HEK293 (cell line): Measurements from ENCODE around the gene YOD1.

ENCODE experiments used
- CTCF ChIA-PET: fragments of 350-600 bp; formaldehyde crosslinking; extraction: SDS; loops from one replicate; lab custom pipeline; 2021; ENCODE audit warnings: antibody characterized with exemption; lab: Yijun Ruan, JAX
- POLR2A ChIA-PET: fragments of 300-600 bp; formaldehyde crosslinking; extraction: SDS; loops from one replicate; lab custom pipeline; 2020; ENCODE audit warnings: antibody characterized with exemption, inconsistent platforms; lab: Yijun Ruan, JAX
- H3K27ac ChIP-seq: fragments of 200-500 bp; sonication (Bioruptor generic); 2 replicates; pipeline ENCODE4 v1.5.1; 2014; ENCODE audit warnings: low read depth, low read length, control low read depth, inconsistent platforms; ENCODE audit errors: extremely low read depth
- H3K36me3 ChIP-seq, 2 experiments: fragments of 200-500 bp in 1 of 2; sonication (Bioruptor generic) in 1 of 2; 1 replicate in 1 of 2; 2 replicates in 1 of 2; pipeline ENCODE4 v1.5.1; 2014 to 2017; ENCODE audit warnings: inconsistent platforms in 2 of 2, low read length in 2 of 2; ENCODE audit not compliant: control insufficient read depth in 2 of 2, insufficient read depth in 1 of 2
- H3K4me1 ChIP-seq: fragments of 200-500 bp; sonication (Bioruptor generic); 2 replicates; pipeline ENCODE4 v1.5.1; 2014; ENCODE audit warnings: mild to moderate bottlenecking, low read length, inconsistent platforms; ENCODE audit not compliant: control insufficient read depth, insufficient read depth
- H3K4me3 ChIP-seq: 2 replicates; pipeline ENCODE4 v1.5.1; 2011; ENCODE audit warnings: low read depth, mild to moderate bottlenecking, control low read depth, low read length, moderate library complexity
- H3K9me3 ChIP-seq: fragments of 200-500 bp; sonication (Bioruptor generic); 2 replicates; pipeline ENCODE4 v1.5.1; 2014; ENCODE audit warnings: low read depth, low read length, inconsistent platforms; ENCODE audit not compliant: control insufficient read depth, insufficient read depth
- BCL11B ChIP-seq: fragments of 450-650 bp; formaldehyde crosslinking; IDR thresholded peaks from 2 replicates; pipeline ENCODE4 v1.5.1; 2016; ENCODE audit warnings: low read depth, missing biosample characterization, missing genetic modification characterization
- GLIS1 ChIP-seq: fragments of 450-650 bp; formaldehyde crosslinking; IDR thresholded peaks from 2 replicates; pipeline ENCODE4 v1.5.1; 2016; ENCODE audit warnings: missing biosample characterization, missing genetic modification characterization
- ZNF132 ChIP-seq: fragments of 450-650 bp; formaldehyde crosslinking; IDR thresholded peaks from 2 replicates; pipeline ENCODE4 v1.5.1; 2017; ENCODE audit warnings: missing biosample characterization, missing genetic modification characterization, borderline replicate concordance
- ZNF133 ChIP-seq: fragments of 450-650 bp; formaldehyde crosslinking; IDR thresholded peaks from 2 replicates; pipeline ENCODE4 v1.5.1; 2016; ENCODE audit warnings: missing biosample characterization, missing genetic modification characterization
- ZNF169 ChIP-seq: fragments of 450-650 bp; formaldehyde crosslinking; IDR thresholded peaks from 2 replicates; pipeline ENCODE4 v1.5.1; 2016; ENCODE audit warnings: missing biosample characterization, missing genetic modification characterization
- ZNF311 ChIP-seq: fragments of 450-650 bp; formaldehyde crosslinking; IDR thresholded peaks from 2 replicates; pipeline ENCODE4 v1.5.1; 2017; ENCODE audit warnings: missing biosample characterization, missing genetic modification characterization, borderline replicate concordance
- ZNF37A ChIP-seq: fragments of 450-650 bp; IDR thresholded peaks from 2 replicates; pipeline ENCODE4 v1.5.1; 2018; ENCODE audit warnings: missing biosample characterization, missing genetic modification characterization
- ZNF394 ChIP-seq: fragments of 450-650 bp; formaldehyde crosslinking; IDR thresholded peaks from 2 replicates; pipeline ENCODE4 v1.5.1; 2016; ENCODE audit warnings: missing biosample characterization, missing genetic modification characterization, mild to moderate bottlenecking, moderate library complexity, borderline replicate concordance
- ZNF404 ChIP-seq: fragments of 450-650 bp; formaldehyde crosslinking; IDR thresholded peaks from 2 replicates; pipeline ENCODE4 v1.5.1; 2017; ENCODE audit warnings: missing biosample characterization, missing genetic modification characterization
- ZNF501 ChIP-seq: fragments of 450-650 bp; formaldehyde crosslinking; IDR thresholded peaks from 2 replicates; pipeline ENCODE4 v1.5.1; 2016; ENCODE audit warnings: missing biosample characterization, missing genetic modification characterization
- ZNF521 ChIP-seq: fragments of 450-650 bp; formaldehyde crosslinking; IDR thresholded peaks from 2 replicates; pipeline ENCODE4 v1.5.1; 2017; ENCODE audit warnings: missing biosample characterization, mild to moderate bottlenecking, missing genetic modification characterization
- ZNF558 ChIP-seq: fragments of 450-650 bp; formaldehyde crosslinking; IDR thresholded peaks from 2 replicates; pipeline ENCODE4 v1.5.1; 2016; ENCODE audit warnings: missing biosample characterization, missing genetic modification characterization
- ZNF560 ChIP-seq: fragments of 450-650 bp; formaldehyde crosslinking; IDR thresholded peaks from 2 replicates; pipeline ENCODE4 v1.5.1; 2017; ENCODE audit warnings: missing biosample characterization, missing genetic modification characterization, borderline replicate concordance
- ZNF585B ChIP-seq: fragments of 450-650 bp; formaldehyde crosslinking; IDR thresholded peaks from 2 replicates; pipeline ENCODE4 v1.5.1; 2016; ENCODE audit warnings: missing biosample characterization, missing genetic modification characterization
- ZNF600 ChIP-seq: fragments of 450-650 bp; formaldehyde crosslinking; IDR thresholded peaks from 2 replicates; pipeline ENCODE4 v1.5.1; 2016; ENCODE audit warnings: missing biosample characterization, missing genetic modification characterization
- ZNF610 ChIP-seq: fragments of 450-650 bp; formaldehyde crosslinking; IDR thresholded peaks from 2 replicates; pipeline ENCODE4 v1.5.1; 2016; ENCODE audit warnings: missing biosample characterization, missing genetic modification characterization, borderline replicate concordance
- ZNF654 ChIP-seq: fragments of 450-650 bp; formaldehyde crosslinking; IDR thresholded peaks from 2 replicates; pipeline ENCODE4 v1.5.1; 2016; ENCODE audit warnings: low read depth, missing biosample characterization, missing genetic modification characterization
- ZNF791 ChIP-seq: fragments of 450-650 bp; formaldehyde crosslinking; IDR thresholded peaks from 2 replicates; pipeline ENCODE4 v1.5.1; 2016; ENCODE audit warnings: missing biosample characterization, missing genetic modification characterization
- ZSCAN23 ChIP-seq: fragments of 450-650 bp; formaldehyde crosslinking; IDR thresholded peaks from 2 replicates; pipeline ENCODE4 v1.5.1; 2016; ENCODE audit warnings: missing biosample characterization, missing genetic modification characterization
- TF ChIP-seq, protein P1 (sequence below): fragments of 450-650 bp; formaldehyde crosslinking; IDR thresholded peaks from 2 replicates; pipeline ENCODE4 v1.5.0; 2017; ENCODE audit warnings: missing biosample characterization, missing genetic modification characterization, borderline replicate concordance
- TF ChIP-seq, protein P2 (sequence below): fragments of 450-650 bp; formaldehyde crosslinking; IDR thresholded peaks from 2 replicates; pipeline ENCODE4 v1.5.1; 2016; ENCODE audit warnings: missing biosample characterization, missing genetic modification characterization, borderline replicate concordance
- TF ChIP-seq, protein P3 (sequence below): fragments of 450-650 bp; formaldehyde crosslinking; IDR thresholded peaks from 2 replicates; pipeline ENCODE4 v1.5.1; 2016; ENCODE audit warnings: missing biosample characterization, missing genetic modification characterization
- TF ChIP-seq, protein P4 (sequence below): fragments of 450-650 bp; formaldehyde crosslinking; IDR thresholded peaks from 2 replicates; pipeline ENCODE4 v1.5.1; 2016; ENCODE audit warnings: missing biosample characterization, missing genetic modification characterization
- TF ChIP-seq, protein P5 (sequence below): fragments of 450-650 bp; formaldehyde crosslinking; IDR thresholded peaks from 2 replicates; pipeline ENCODE4 v1.5.1; 2017; ENCODE audit warnings: missing biosample characterization, missing genetic modification characterization
- TF ChIP-seq, protein P6 (sequence below): fragments of 450-650 bp; formaldehyde crosslinking; IDR thresholded peaks from 2 replicates; pipeline ENCODE4 v1.5.1; 2016; ENCODE audit warnings: missing biosample characterization, missing genetic modification characterization

The YOD1 gene

DNA sequence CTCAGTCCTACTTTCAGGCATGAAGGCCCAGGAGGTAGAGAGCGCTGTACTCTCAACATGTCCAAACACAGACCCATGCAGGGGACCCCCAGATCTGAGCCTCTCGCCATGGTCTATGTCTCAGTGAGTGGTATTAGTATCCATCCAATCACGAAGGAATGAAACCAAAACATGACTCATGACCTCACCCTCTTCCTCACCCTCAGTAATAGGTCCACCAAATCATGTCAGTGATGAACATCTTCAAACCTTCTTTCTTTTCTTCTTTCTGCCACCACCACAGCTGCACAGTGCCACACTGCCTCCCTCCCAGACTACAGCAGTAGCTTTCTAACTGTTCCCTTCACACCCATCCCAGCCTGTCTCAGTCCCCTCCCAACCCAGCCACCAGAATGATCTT lies 35.2 kb downstream of the YOD1 start:
- Histone ChIP-seq H3K36me3 (no peaks in the 10 kb centered on the region), H3K27ac (no peak overlapping the region), H3K9me3 (no peaks in the 10 kb centered on the region), H3K4me1 (no peaks in the 10 kb centered on the region), H3K4me3 (no peak overlapping the region)
- POLR2A ChIA-PET = no interaction called here
- TF ChIP-seq, protein P1, sequence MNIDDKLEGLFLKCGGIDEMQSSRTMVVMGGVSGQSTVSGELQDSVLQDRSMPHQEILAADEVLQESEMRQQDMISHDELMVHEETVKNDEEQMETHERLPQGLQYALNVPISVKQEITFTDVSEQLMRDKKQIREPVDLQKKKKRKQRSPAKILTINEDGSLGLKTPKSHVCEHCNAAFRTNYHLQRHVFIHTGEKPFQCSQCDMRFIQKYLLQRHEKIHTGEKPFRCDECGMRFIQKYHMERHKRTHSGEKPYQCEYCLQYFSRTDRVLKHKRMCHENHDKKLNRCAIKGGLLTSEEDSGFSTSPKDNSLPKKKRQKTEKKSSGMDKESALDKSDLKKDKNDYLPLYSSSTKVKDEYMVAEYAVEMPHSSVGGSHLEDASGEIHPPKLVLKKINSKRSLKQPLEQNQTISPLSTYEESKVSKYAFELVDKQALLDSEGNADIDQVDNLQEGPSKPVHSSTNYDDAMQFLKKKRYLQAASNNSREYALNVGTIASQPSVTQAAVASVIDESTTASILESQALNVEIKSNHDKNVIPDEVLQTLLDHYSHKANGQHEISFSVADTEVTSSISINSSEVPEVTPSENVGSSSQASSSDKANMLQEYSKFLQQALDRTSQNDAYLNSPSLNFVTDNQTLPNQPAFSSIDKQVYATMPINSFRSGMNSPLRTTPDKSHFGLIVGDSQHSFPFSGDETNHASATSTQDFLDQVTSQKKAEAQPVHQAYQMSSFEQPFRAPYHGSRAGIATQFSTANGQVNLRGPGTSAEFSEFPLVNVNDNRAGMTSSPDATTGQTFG (tag by site-specific recombination) = no peak
- no peak for TF ChIP-seq ZNF558
- no peak for TF ChIP-seq ZNF404 (tag by site-specific recombination)
- no peak for TF ChIP-seq ZNF585B (tag by site-specific recombination)
- TF ChIP-seq ZNF311 = no peak
- TF ChIP-seq ZNF791 (tag by site-specific recombination) = no peak
- no peak for TF ChIP-seq ZSCAN23 (tag by site-specific recombination)
- TF ChIP-seq ZNF610 (tag by site-specific recombination) = no peak
- TF ChIP-seq, protein P2, sequence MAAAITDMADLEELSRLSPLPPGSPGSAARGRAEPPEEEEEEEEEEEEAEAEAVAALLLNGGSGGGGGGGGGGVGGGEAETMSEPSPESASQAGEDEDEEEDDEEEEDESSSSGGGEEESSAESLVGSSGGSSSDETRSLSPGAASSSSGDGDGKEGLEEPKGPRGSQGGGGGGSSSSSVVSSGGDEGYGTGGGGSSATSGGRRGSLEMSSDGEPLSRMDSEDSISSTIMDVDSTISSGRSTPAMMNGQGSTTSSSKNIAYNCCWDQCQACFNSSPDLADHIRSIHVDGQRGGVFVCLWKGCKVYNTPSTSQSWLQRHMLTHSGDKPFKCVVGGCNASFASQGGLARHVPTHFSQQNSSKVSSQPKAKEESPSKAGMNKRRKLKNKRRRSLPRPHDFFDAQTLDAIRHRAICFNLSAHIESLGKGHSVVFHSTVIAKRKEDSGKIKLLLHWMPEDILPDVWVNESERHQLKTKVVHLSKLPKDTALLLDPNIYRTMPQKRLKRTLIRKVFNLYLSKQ (tag by site-specific recombination) = no peak
- no peak for TF ChIP-seq GLIS1 (tag by site-specific recombination)
- no peak for TF ChIP-seq ZNF600 (tag by site-specific recombination)
- TF ChIP-seq, protein P3, sequence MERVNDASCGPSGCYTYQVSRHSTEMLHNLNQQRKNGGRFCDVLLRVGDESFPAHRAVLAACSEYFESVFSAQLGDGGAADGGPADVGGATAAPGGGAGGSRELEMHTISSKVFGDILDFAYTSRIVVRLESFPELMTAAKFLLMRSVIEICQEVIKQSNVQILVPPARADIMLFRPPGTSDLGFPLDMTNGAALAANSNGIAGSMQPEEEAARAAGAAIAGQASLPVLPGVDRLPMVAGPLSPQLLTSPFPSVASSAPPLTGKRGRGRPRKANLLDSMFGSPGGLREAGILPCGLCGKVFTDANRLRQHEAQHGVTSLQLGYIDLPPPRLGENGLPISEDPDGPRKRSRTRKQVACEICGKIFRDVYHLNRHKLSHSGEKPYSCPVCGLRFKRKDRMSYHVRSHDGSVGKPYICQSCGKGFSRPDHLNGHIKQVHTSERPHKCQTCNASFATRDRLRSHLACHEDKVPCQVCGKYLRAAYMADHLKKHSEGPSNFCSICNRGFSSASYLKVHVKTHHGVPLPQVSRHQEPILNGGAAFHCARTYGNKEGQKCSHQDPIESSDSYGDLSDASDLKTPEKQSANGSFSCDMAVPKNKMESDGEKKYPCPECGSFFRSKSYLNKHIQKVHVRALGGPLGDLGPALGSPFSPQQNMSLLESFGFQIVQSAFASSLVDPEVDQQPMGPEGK (tag by site-specific recombination) = no peak
- TF ChIP-seq ZNF133 = no peak
- TF ChIP-seq ZNF560 (tag by site-specific recombination) = no peak
- TF ChIP-seq BCL11B (tag by site-specific recombination) = no peak
- TF ChIP-seq, protein P4, sequence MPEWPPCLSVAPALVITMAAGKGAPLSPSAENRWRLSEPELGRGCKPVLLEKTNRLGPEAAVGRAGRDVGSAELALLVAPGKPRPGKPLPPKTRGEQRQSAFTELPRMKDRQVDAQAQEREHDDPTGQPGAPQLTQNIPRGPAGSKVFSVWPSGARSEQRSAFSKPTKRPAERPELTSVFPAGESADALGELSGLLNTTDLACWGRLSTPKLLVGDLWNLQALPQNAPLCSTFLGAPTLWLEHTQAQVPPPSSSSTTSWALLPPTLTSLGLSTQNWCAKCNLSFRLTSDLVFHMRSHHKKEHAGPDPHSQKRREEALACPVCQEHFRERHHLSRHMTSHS = no peak
- TF ChIP-seq ZNF501 = no peak
- TF ChIP-seq, protein P5, sequence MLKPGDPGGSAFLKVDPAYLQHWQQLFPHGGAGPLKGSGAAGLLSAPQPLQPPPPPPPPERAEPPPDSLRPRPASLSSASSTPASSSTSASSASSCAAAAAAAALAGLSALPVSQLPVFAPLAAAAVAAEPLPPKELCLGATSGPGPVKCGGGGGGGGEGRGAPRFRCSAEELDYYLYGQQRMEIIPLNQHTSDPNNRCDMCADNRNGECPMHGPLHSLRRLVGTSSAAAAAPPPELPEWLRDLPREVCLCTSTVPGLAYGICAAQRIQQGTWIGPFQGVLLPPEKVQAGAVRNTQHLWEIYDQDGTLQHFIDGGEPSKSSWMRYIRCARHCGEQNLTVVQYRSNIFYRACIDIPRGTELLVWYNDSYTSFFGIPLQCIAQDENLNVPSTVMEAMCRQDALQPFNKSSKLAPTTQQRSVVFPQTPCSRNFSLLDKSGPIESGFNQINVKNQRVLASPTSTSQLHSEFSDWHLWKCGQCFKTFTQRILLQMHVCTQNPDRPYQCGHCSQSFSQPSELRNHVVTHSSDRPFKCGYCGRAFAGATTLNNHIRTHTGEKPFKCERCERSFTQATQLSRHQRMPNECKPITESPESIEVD (tag by site-specific recombination) = no peak
- CTCF ChIA-PET = interaction anchor here (2.6 kb wide), 1 partner anchor 10 kb away, joined by 16 read pairs; no protein-coding TSS in a partner anchor

DNA sequence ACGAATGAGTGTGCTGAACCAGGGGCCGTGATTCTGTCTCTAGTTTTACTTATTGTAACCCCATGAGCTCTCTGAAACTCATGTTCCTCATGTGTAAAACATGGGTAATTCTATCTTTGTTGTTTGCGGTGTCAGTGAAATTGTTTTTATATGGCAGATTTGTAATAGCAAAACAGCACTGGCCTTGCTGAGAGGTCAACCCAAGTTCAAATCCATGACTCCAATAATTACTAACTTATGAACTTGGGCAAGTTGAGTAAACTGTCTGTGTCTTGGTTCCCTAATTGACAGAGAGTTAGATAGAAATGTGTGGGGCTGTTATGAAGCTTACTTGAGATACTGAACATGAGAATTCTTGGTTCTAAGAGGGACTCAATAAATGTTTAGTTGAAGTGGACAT lies 36.3 kb downstream of the YOD1 start:
- Histone ChIP-seq H3K4me3 (no peak overlapping the region), H3K4me1 (no peaks in the 10 kb centered on the region), H3K27ac (no peak overlapping the region), H3K36me3 (no peaks in the 10 kb centered on the region), H3K9me3 (no peaks in the 10 kb centered on the region)
- CTCF ChIA-PET = interaction anchor here (2.6 kb wide), 1 partner anchor 9 kb away, joined by 16 read pairs; no protein-coding TSS in a partner anchor
- POLR2A ChIA-PET = no interaction called here
- TF ChIP-seq, protein P6, sequence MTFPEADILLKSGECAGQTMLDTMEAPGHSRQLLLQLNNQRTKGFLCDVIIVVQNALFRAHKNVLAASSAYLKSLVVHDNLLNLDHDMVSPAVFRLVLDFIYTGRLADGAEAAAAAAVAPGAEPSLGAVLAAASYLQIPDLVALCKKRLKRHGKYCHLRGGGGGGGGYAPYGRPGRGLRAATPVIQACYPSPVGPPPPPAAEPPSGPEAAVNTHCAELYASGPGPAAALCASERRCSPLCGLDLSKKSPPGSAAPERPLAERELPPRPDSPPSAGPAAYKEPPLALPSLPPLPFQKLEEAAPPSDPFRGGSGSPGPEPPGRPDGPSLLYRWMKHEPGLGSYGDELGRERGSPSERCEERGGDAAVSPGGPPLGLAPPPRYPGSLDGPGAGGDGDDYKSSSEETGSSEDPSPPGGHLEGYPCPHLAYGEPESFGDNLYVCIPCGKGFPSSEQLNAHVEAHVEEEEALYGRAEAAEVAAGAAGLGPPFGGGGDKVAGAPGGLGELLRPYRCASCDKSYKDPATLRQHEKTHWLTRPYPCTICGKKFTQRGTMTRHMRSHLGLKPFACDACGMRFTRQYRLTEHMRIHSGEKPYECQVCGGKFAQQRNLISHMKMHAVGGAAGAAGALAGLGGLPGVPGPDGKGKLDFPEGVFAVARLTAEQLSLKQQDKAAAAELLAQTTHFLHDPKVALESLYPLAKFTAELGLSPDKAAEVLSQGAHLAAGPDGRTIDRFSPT (tag by site-specific recombination) = no peak
- no peak for TF ChIP-seq ZNF394 (tag by site-specific recombination)
- no peak for TF ChIP-seq ZNF37A (tag by site-specific recombination)
- TF ChIP-seq ZNF654 = no peak
- no peak for TF ChIP-seq ZNF132 (tag by site-specific recombination)
- TF ChIP-seq ZNF585B (tag by site-specific recombination) = no peak
- TF ChIP-seq ZNF521 (tag by site-specific recombination) = no peak
- no peak for TF ChIP-seq ZNF169 (tag by site-specific recombination)
- TF ChIP-seq, all 188 proteins: peak for 0
